ENCODE measurements around the gene TMEM9B. TPM values are rescaled to one million over a fixed set of nuclear protein-coding genes. Genes with fewer than 3 reads are reported as not detected.
"Not testable (repeated sequence)": the region's sequence is repeated elsewhere in the genome, so short reads cannot be mapped to it uniquely, and the experiment has no call there.

Gene TMEM9B
- total and polyA plus RNA-seq, 9 of the 15 experiments (the other 6 are each of a cell fraction or from before 2014, with no cell fraction given) = 7.7 to 20.0 (median 14.0) TPM

DNA sequence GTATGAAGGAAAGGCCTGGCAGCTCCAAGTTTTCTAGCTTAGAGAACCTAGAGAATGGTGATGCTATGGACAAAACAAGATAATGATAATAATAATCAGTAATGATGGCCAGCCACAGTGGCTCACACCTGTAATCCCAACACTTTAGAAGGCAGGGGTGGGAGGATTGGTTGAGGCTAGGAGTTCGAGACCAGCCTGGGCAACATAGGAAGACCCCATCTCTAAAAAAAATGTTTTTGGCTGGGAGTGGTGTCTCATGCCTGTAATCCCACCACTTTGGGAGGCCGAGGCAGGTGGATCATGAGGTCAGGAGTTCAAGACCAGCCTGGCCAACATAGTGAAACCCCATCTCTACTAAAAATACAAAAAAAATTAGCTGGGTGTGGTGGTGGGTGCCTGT lies 28.5 kb downstream of the TMEM9B start:
- TF ChIP-seq ZNF121 (CRISPR knock-in tag; conservative IDR thresholded peaks at IDR 0.05) = peak; percentile 66
- H3K9ac ChIP-seq (ENCODE audit: insufficient read depth in 1 of 2, low read depth in 2 of 2, low read length in 2 of 2); H3K79me2 ChIP-seq (ENCODE audit: control insufficient read depth, insufficient read depth, low read length); H3K4me2 ChIP-seq (ENCODE audit: insufficient read depth, low read length); H3K27me3 ChIP-seq (ENCODE audit: control insufficient read depth in 2 of 2, insufficient read depth in 2 of 2, low read length in 2 of 2); H3K9me1 ChIP-seq (ENCODE audit: control insufficient read depth, insufficient read depth, low read length); FAIRE-seq; BruUV-seq (replicated peaks); H3K27ac ChIP-seq (ENCODE audit: extremely low read depth, low read depth, low read length); H3K36me3 ChIP-seq (ENCODE audit: control insufficient read depth, insufficient read depth, low read length); in situ Hi-C loops (cut with MboI); H2AFZ ChIP-seq (ENCODE audit: low read depth, low read length); DNase-seq (ENCODE audit: extremely low read depth in 1 of 4, low spot score in 3 of 4); H4K20me1 ChIP-seq (replicated peaks; ENCODE audit: control insufficient read depth, insufficient read depth, low read length); CTCF ChIA-PET (ENCODE audit: low intra/inter-chr PET ratio); ATAC-seq; H3K4me3 ChIP-seq; H3K9me3 ChIP-seq (replicated peaks; ENCODE audit: control insufficient read depth, insufficient read depth, low read depth, low read length); intact Hi-C loops (cut with micrococcal nuclease): not testable (repeated sequence)
- 31% methylated on average over 2 of the region's 2 CpGs for WGBS (ENCODE audit: insufficient coverage, low coverage, missing lambda C conversion rate)
- peaks cover 6 to 11% of the 10 kb centered on the region in 2 experiments; a peak in 4 of 5 replicates for H3K4me1 ChIP-seq (replicated peaks in 1 of 2; ENCODE audit: control insufficient read depth in 2 of 2, insufficient read depth in 2 of 2, low read length in 2 of 2)
- POLR2A ChIA-PET = interaction anchor here (0.6 kb wide), 2 partner anchors 241 to 1465 kb away, joined by 3 to 4 read pairs; no protein-coding TSS in a partner anchor

DNA sequence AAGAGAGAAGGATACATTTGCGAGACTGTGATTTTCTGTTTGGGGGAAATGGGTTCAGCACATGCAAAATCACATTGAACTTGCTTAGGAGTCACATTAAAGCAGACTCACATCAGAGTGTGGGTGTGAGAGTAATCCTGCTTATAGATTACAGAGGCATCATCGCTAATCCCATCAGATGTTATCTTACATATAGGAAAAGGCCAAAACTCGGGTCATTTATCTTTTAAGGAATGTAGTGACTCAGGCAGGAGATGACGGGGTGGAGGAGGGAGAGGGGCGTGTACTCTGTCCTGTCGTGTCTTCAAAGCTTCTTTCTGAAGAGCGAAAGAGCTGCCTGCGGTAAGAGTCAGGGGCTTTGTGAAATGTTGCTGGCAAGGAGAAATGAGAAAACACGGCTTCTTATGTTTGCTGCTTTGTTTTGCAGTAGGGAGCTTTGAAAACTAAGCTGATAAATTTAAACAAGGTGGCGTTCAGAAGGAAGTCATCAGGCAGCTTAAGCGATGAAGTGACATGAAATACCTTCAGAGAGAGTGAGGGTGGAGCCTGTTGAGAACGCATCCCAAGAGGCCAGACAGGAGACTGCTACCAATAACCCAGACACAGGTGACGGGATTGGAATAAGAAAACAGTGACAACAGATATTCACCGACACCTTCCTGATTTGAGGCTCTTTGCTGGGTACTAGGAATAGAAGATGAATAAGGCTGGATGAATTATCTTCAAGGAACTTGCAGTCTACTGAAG lies 29.3 kb downstream of the TMEM9B start:
- Histone ChIP-seq H3K27ac (ENCODE audit: extremely low read depth, low read depth, low read length) (no peak overlapping the region), H3K4me3 (no peak overlapping the region), H3K4me2 (ENCODE audit: insufficient read depth, low read length) (peak overlapping the region; percentile 45)
- TF ChIP-seq, protein P1, sequence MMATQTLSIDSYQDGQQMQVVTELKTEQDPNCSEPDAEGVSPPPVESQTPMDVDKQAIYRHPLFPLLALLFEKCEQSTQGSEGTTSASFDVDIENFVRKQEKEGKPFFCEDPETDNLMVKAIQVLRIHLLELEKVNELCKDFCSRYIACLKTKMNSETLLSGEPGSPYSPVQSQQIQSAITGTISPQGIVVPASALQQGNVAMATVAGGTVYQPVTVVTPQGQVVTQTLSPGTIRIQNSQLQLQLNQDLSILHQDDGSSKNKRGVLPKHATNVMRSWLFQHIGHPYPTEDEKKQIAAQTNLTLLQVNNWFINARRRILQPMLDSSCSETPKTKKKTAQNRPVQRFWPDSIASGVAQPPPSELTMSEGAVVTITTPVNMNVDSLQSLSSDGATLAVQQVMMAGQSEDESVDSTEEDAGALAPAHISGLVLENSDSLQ (IDR thresholded peaks at IDR 0.05) = peak; percentile 44
- no peak for TF ChIP-seq BRCA1 (IDR thresholded peaks at IDR 0.05)
- TF ChIP-seq BRCA1 (CRISPR knock-in tag; IDR thresholded peaks at IDR 0.05) = no peak
- TF ChIP-seq, protein P2, sequence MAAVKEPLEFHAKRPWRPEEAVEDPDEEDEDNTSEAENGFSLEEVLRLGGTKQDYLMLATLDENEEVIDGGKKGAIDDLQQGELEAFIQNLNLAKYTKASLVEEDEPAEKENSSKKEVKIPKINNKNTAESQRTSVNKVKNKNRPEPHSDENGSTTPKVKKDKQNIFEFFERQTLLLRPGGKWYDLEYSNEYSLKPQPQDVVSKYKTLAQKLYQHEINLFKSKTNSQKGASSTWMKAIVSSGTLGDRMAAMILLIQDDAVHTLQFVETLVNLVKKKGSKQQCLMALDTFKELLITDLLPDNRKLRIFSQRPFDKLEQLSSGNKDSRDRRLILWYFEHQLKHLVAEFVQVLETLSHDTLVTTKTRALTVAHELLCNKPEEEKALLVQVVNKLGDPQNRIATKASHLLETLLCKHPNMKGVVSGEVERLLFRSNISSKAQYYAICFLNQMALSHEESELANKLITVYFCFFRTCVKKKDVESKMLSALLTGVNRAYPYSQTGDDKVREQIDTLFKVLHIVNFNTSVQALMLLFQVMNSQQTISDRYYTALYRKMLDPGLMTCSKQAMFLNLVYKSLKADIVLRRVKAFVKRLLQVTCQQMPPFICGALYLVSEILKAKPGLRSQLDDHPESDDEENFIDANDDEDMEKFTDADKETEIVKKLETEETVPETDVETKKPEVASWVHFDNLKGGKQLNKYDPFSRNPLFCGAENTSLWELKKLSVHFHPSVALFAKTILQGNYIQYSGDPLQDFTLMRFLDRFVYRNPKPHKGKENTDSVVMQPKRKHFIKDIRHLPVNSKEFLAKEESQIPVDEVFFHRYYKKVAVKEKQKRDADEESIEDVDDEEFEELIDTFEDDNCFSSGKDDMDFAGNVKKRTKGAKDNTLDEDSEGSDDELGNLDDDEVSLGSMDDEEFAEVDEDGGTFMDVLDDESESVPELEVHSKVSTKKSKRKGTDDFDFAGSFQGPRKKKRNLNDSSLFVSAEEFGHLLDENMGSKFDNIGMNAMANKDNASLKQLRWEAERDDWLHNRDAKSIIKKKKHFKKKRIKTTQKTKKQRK (IDR thresholded peaks at IDR 0.05; ENCODE audit: borderline replicate concordance, low read depth, low read length) = no peak
- TF ChIP-seq JUND (IDR thresholded peaks at IDR 0.05; ENCODE audit: borderline replicate concordance, low read depth, low read length) = peak; percentile 57; the same call in 1 of the 2 replicates
- peak; percentile 56; the same call in 2 of the 3 replicates for TF ChIP-seq JUND (tag; IDR thresholded peaks at IDR 0.05; ENCODE audit: borderline replicate concordance, low read depth, low read length)
- 0 out of 2 replicates have a peak, but pooled peaks have one; percentile 6 for TF ChIP-seq CBFA2T3 (IDR thresholded peaks at IDR 0.05)
- TF ChIP-seq ZNF175 (CRISPR knock-in tag; IDR thresholded peaks at IDR 0.05; ENCODE audit: low read depth) = no peak
- peak; percentile 42; the same call in 1 of the 2 replicates for TF ChIP-seq DPF2 (IDR thresholded peaks at IDR 0.05)
- TF ChIP-seq RFX1 (IDR thresholded peaks at IDR 0.05) = no peak

More for the DNA sequence above, 29.3 kb downstream of the TMEM9B start:
- FAIRE-seq (peak; percentile 79), ATAC-seq (peak; percentile 60), DNase-seq (ENCODE audit: extremely low read depth in 1 of 4, low spot score in 3 of 4) (peak in 1 of 4 experiments; percentile 27)
- Histone ChIP-seq H3K9me1 (ENCODE audit: control insufficient read depth, insufficient read depth, low read length) (peaks cover 2% of the 10 kb centered on the region), H3K36me3 (ENCODE audit: control insufficient read depth, insufficient read depth, low read length) (no peaks in the 10 kb centered on the region), H3K9me3 (replicated peaks; ENCODE audit: control insufficient read depth, insufficient read depth, low read depth, low read length) (no peaks in the 10 kb centered on the region), H4K20me1 (replicated peaks; ENCODE audit: control insufficient read depth, insufficient read depth, low read length) (no peaks in the 10 kb centered on the region), H3K9ac (ENCODE audit: insufficient read depth in 1 of 2, low read depth in 2 of 2, low read length in 2 of 2) (no peak overlapping the region), H2AFZ (ENCODE audit: low read depth, low read length) (peak overlapping the region; percentile 69), H3K79me2 (ENCODE audit: control insufficient read depth, insufficient read depth, low read length) (no peaks in the 10 kb centered on the region), H3K4me1 (replicated peaks in 1 of 2; ENCODE audit: control insufficient read depth in 2 of 2, insufficient read depth in 2 of 2, low read length in 2 of 2) (peaks cover 6 to 11% of the 10 kb centered on the region in 2 experiments; a peak in 4 of 5 replicates), H3K27me3 (ENCODE audit: control insufficient read depth in 2 of 2, insufficient read depth in 2 of 2, low read length in 2 of 2) (no peaks in the 10 kb centered on the region)
- 6% methylated on average over 14 of the region's 14 CpGs for WGBS (ENCODE audit: insufficient coverage, low coverage, missing lambda C conversion rate)
- ChIA-PET POLR2A (interaction anchor here (0.6 kb wide), 1 partner anchor 1464 kb away, joined by 4 read pairs; no protein-coding TSS in a partner anchor), CTCF (ENCODE audit: low intra/inter-chr PET ratio) (no interaction called here)
- in situ Hi-C loops (cut with MboI) (no loop called here), intact Hi-C loops (cut with micrococcal nuclease) (no loop called here)
- no TSS peak for BruUV-seq (replicated peaks)

All from K562 (cell line).